IMR-90 (cell line): ENCODE measurements around the gene KAT7. TPM values are rescaled to one million over a fixed set of nuclear protein-coding genes. Genes with fewer than 3 reads are reported as not detected.

ENCODE experiments used
- ATAC-seq: fragments of 200-7000 bp; cut with Tn5 transposase; 2 replicates; pipeline ENCODE4 v1.9.1; 2020; ENCODE audit warnings: low read depth, mild to moderate bottlenecking, moderate library complexity
- BruUV-seq: library from RNA; stranded (reverse); fragments of 400-500 nt; replicated peaks from 2 replicates; lab custom pipeline; 2021; lab: Mats Ljungman, UMichigan
- CTCF ChIA-PET: fragments of 300-600 bp; formaldehyde crosslinking; extraction: SDS; loops from one replicate; lab custom pipeline; 2021; ENCODE audit warnings: antibody characterized with exemption; lab: Yijun Ruan, JAX
- POLR2A ChIA-PET: fragments of 300-600 bp; sonication (Branson Sonifier 250); formaldehyde crosslinking; loops from one replicate; lab custom pipeline; 2022; ENCODE audit warnings: antibody characterized with exemption; ENCODE audit not compliant: unreplicated experiment; lab: Charles Lee
- DNase-seq: peaks from one replicate; pipeline ENCODE4 v3.0.0; 2013
- H2AFZ ChIP-seq: replicated peaks from 2 replicates; pipeline ENCODE3; 2013; ENCODE audit warnings: low read length, mild to moderate bottlenecking; ENCODE audit not compliant: poor library complexity
- H2AK5ac ChIP-seq: 2 replicates; pipeline ENCODE4 v1.6.1; 2013; ENCODE audit warnings: low read depth, low read length, inconsistent platforms
- H2AK9ac ChIP-seq: replicated peaks from 2 replicates; pipeline ENCODE3; 2013; ENCODE audit warnings: mild to moderate bottlenecking, low read depth, low read length, moderate library complexity; ENCODE audit not compliant: poor library complexity
- H2BK120ac ChIP-seq: 2 replicates; pipeline ENCODE4 v1.6.1; 2013; ENCODE audit warnings: low read depth, low read length, inconsistent platforms
- H2BK15ac ChIP-seq: 3 replicates; pipeline ENCODE4 v1.6.1; 2013; ENCODE audit warnings: low read depth, low read length, inconsistent platforms
- H2BK20ac ChIP-seq: 2 replicates; pipeline ENCODE4 v1.6.1; 2013; ENCODE audit warnings: low read depth, mild to moderate bottlenecking, inconsistent platforms, low read length, moderate library complexity
- H2BK5ac ChIP-seq: 2 replicates; pipeline ENCODE4 v1.6.1; 2013; ENCODE audit warnings: mild to moderate bottlenecking, low read depth, low read length, inconsistent platforms; ENCODE audit not compliant: poor library complexity, severe bottlenecking
- H3K14ac ChIP-seq: replicated peaks from 2 replicates; pipeline ENCODE4 v1.6.1; 2013; ENCODE audit warnings: low read depth, low read length, inconsistent platforms
- H3K18ac ChIP-seq: 2 replicates; pipeline ENCODE4 v1.6.1; 2013; ENCODE audit warnings: low read depth, low read length, control low read depth
- H3K23ac ChIP-seq: 2 replicates; pipeline ENCODE4 v1.6.1; 2013; ENCODE audit warnings: low read depth, low read length, inconsistent platforms
- H3K27ac ChIP-seq: 2 replicates; pipeline ENCODE4 v1.5.1; 2013; ENCODE audit warnings: mild to moderate bottlenecking, control low read depth, low read length; ENCODE audit not compliant: insufficient read depth
- H3K27me3 ChIP-seq: 2 replicates; pipeline ENCODE4 v1.6.1; 2013; ENCODE audit warnings: low read length; ENCODE audit not compliant: control insufficient read depth, insufficient read depth
- H3K36me3 ChIP-seq: 2 replicates; pipeline ENCODE4 v1.6.1; 2013; ENCODE audit warnings: low read length, mixed read lengths; ENCODE audit not compliant: control insufficient read depth, insufficient read depth
- H3K4ac ChIP-seq: 2 replicates; pipeline ENCODE4 v1.6.1; 2013; ENCODE audit warnings: low read depth, low read length, inconsistent platforms
- H3K4me1 ChIP-seq: 2 replicates; pipeline ENCODE4 v1.6.1; 2013; ENCODE audit warnings: low read length, mixed read lengths; ENCODE audit not compliant: control insufficient read depth, insufficient read depth
- H3K4me2 ChIP-seq: 2 replicates; pipeline ENCODE4 v1.6.1; 2013; ENCODE audit warnings: low read depth, mild to moderate bottlenecking, control low read depth, low read length, moderate library complexity
- H3K4me3 ChIP-seq: 2 replicates; pipeline ENCODE4 v1.5.1; 2013; ENCODE audit warnings: low read depth, mild to moderate bottlenecking, control low read depth, low read length, moderate library complexity; ENCODE audit not compliant: insufficient read depth
- H3K56ac ChIP-seq: 2 replicates; pipeline ENCODE4 v1.6.1; 2013; ENCODE audit warnings: low read length, inconsistent platforms; ENCODE audit not compliant: insufficient read depth; ENCODE audit errors: extremely low read depth
- H3K79me1 ChIP-seq, 2 experiments: 2 replicates each; pipeline ENCODE4 v1.6.1; 2013; ENCODE audit warnings: low read length in 2 of 2, inconsistent platforms in 1 of 2, low read depth in 1 of 2
- H3K9ac ChIP-seq: 2 replicates; pipeline ENCODE4 v1.6.1; 2013; ENCODE audit warnings: low read depth, low read length, control low read depth
- H3K9me1 ChIP-seq: 2 replicates; pipeline ENCODE4 v1.6.1; 2013; ENCODE audit warnings: low read length, inconsistent platforms; ENCODE audit not compliant: insufficient read depth
- H3K9me3 ChIP-seq: 2 replicates; pipeline ENCODE4 v1.6.1; 2013; ENCODE audit warnings: low read length; ENCODE audit not compliant: control insufficient read depth, insufficient read depth
- H4K20me1 ChIP-seq: 2 replicates; pipeline ENCODE4 v1.6.1; 2013; ENCODE audit warnings: low read length, inconsistent platforms; ENCODE audit not compliant: insufficient read depth
- H4K5ac ChIP-seq: 2 replicates; pipeline ENCODE4 v1.6.1; 2013; ENCODE audit warnings: mild to moderate bottlenecking, low read depth, low read length, control low read depth
- H4K8ac ChIP-seq, 2 experiments: 2 replicates each; pipeline ENCODE4 v1.6.1; 2013; ENCODE audit warnings: low read depth in 2 of 2, low read length in 2 of 2, control low read depth in 1 of 2, inconsistent platforms in 1 of 2
- H4K91ac ChIP-seq: 2 replicates; pipeline ENCODE4 v1.6.1; 2013; ENCODE audit warnings: low read depth, low read length, inconsistent platforms; ENCODE audit not compliant: insufficient read depth
- BHLHE40 ChIP-seq: fragments of 150-350 bp; IDR thresholded peaks from 2 replicates; pipeline ENCODE4 v1.6.1; 2016; ENCODE audit warnings: mild to moderate bottlenecking, low read depth, low read length
- CEBPB ChIP-seq: IDR thresholded peaks from 2 replicates; pipeline ENCODE4 v1.6.1; 2012; ENCODE audit warnings: low read depth, low read length, improper control_type of control experiment
- CHD1 ChIP-seq: IDR thresholded peaks from 2 replicates; pipeline ENCODE4 v1.6.1; 2012; ENCODE audit warnings: low read depth, low read length, improper control_type of control experiment
- CTCF ChIP-seq: conservative IDR thresholded peaks from 2 replicates; pipeline ENCODE4 v1.5.1; 2012; ENCODE audit warnings: mild to moderate bottlenecking, low read depth, low read length, improper control_type of control experiment
- ELK1 ChIP-seq: fragments of 150-350 bp; IDR thresholded peaks from 2 replicates; pipeline ENCODE4 v1.6.1; 2016; ENCODE audit warnings: low read depth, mild to moderate bottlenecking, low read length, moderate library complexity, borderline replicate concordance
- FOS ChIP-seq: fragments of 150-350 bp; IDR thresholded peaks from 2 replicates; pipeline ENCODE4 v1.6.1; 2016; ENCODE audit warnings: low read depth, low read length
- MAFK ChIP-seq: IDR thresholded peaks from 2 replicates; pipeline ENCODE4 v1.6.1; 2012; ENCODE audit warnings: low read depth, low read length, improper control_type of control experiment
- MAZ ChIP-seq: IDR thresholded peaks from 2 replicates; pipeline ENCODE4 v1.6.1; 2012; ENCODE audit warnings: low read depth, mild to moderate bottlenecking, low read length, improper control_type of control experiment, moderate library complexity, borderline replicate concordance
- NFE2L2 ChIP-seq: fragments of 150-350 bp; IDR thresholded peaks from 2 replicates; pipeline ENCODE4 v1.6.1; 2016; ENCODE audit warnings: low read depth, mild to moderate bottlenecking, low read length
- POLR2A ChIP-seq: IDR thresholded peaks from 2 replicates; pipeline ENCODE4 v1.6.1; 2012; ENCODE audit warnings: mild to moderate bottlenecking, low read depth, low read length
- RAD21 ChIP-seq: IDR thresholded peaks from 2 replicates; pipeline ENCODE4 v1.6.1; 2012; ENCODE audit warnings: low read length, improper control_type of control experiment
- RCOR1 ChIP-seq: IDR thresholded peaks from 2 replicates; pipeline ENCODE4 v1.6.1; 2012; ENCODE audit warnings: mild to moderate bottlenecking, low read length, improper control_type of control experiment; ENCODE audit not compliant: insufficient replicate concordance
- RFX5 ChIP-seq: IDR thresholded peaks from 2 replicates; pipeline ENCODE4 v1.8.0; 2012; ENCODE audit warnings: low read depth, mild to moderate bottlenecking, low read length, moderate library complexity
- SMC3 ChIP-seq: fragments of 150-350 bp; IDR thresholded peaks from 2 replicates; pipeline ENCODE4 v1.6.1; 2016; ENCODE audit warnings: low read depth, mild to moderate bottlenecking, antibody characterized with exemption, low read length, moderate library complexity
- USF2 ChIP-seq: fragments of 150-350 bp; IDR thresholded peaks from 2 replicates; pipeline ENCODE4 v1.6.1; 2017; ENCODE audit warnings: mild to moderate bottlenecking, antibody characterized with exemption, low read length, low read depth
- WGBS, 2 experiments: methylation state at CpG; one replicate each; pipeline versions ENCODE4 v1.1.5 to v1.1.7; 2013; ENCODE audit warnings: missing lambda C conversion rate in 2 of 2; ENCODE audit not compliant: insufficient read length in 1 of 2; ENCODE audit errors: extremely low coverage in 2 of 2; 5-methylcytosine and 5-hydroxymethylcytosine counted together
- dilution Hi-C: fragments of 300-500 bp; cut with HindIII; formaldehyde crosslinking; loops from one replicate; pipeline ENCODE4 v1.14.3; 2018; ENCODE audit warnings: low sequenced_read_pairs; ENCODE audit not compliant: unreplicated experiment
- in situ Hi-C: fragments of 300-500 bp; cut with MboI; formaldehyde crosslinking; loops from 3 replicates; pipeline ENCODE4 v1.14.3; 2019; ENCODE audit warnings: low sequenced_read_pairs, inconsistent platforms, mixed read lengths
- intact Hi-C: fragments of 100-400 bp; cut with micrococcal nuclease; formaldehyde crosslinking; loops from 2 replicates; pipeline ENCODE4 v1.10.0; 2022
- polyA plus RNA-seq, 3 experiments: library from polyadenylated mRNA; depleted of rRNA; stranded (reverse); fragments of >200 nt; gene quantifications; 2 replicates each; pipeline ENCODE4 v1.2.3, GENCODE V29; 2012; ENCODE audit warnings: low replicate concordance in 1 of 3
- total RNA-seq: library from RNA; depleted of rRNA; stranded (reverse); fragments of >200 nt; gene quantifications from 2 replicates; pipeline ENCODE4 v1.2.3, GENCODE V29; 2012

The KAT7 gene
- total and polyA plus RNA-seq, 2 of the 4 experiments (the other 2 are of a cell fraction), result 16.9 to 21.9 TPM

GRCh38 chr17:49843774-49844350 lies 55.4 kb downstream of the KAT7 start:
- intact Hi-C loops (no loop called here), dilution Hi-C loops (no loop called here), in situ Hi-C loops (no loop called here)
- 33% methylated on average over 1 of the region's 6 CpGs; no CpG with 5 or more reads in 1 of the 2 experiments for WGBS, 2 experiments
- peaks cover 6% of the 10 kb centered on the region; the same call in 1 of the 2 replicates for H3K4me1 ChIP-seq
- H3K18ac ChIP-seq, result no peak overlapping the region
- no peak overlapping the region for H2BK15ac ChIP-seq
- no peak for DNase-seq
- no peaks in the 10 kb centered on the region for H3K79me1 ChIP-seq
- 0 out of 2 replicates have a peak, but pooled peaks have one; percentile 38 for ATAC-seq
- BruUV-seq, result no TSS peak
- H2AK9ac ChIP-seq, result no peak overlapping the region
- H3K36me3 ChIP-seq, result no peaks in the 10 kb centered on the region
- peaks cover 7% of the 10 kb centered on the region for H3K9me1 ChIP-seq
- H4K91ac ChIP-seq, result no peak overlapping the region
- H2AFZ ChIP-seq, result no peak overlapping the region
- H3K9ac ChIP-seq, result no peak overlapping the region
- no peak for TF ChIP-seq BHLHE40
- no peak for TF ChIP-seq NFE2L2
- no peak for TF ChIP-seq ELK1
- no peak for TF ChIP-seq USF2
- TF ChIP-seq MAFK, result no peak
- no peak for TF ChIP-seq FOS
- no peak for TF ChIP-seq POLR2A
- TF ChIP-seq CEBPB, result no peak
- TF ChIP-seq SMC3, result peak; percentile 22; the same call in 1 of the 2 replicates
- peak; percentile 37 for TF ChIP-seq CTCF
- no peak for TF ChIP-seq RFX5
- no peak for TF ChIP-seq MAZ
- TF ChIP-seq CHD1, result no peak
- peak; percentile 25; the same call in 1 of the 2 replicates for TF ChIP-seq RAD21
- no peak for TF ChIP-seq RCOR1
- ChIA-PET CTCF (no interaction called here), POLR2A (no interaction called here)
- H3K14ac ChIP-seq, result no peak overlapping the region
- H3K4ac ChIP-seq, result no peak overlapping the region
- no peak overlapping the region for H3K4me3 ChIP-seq
- H2BK120ac ChIP-seq, result no peak overlapping the region
- H4K20me1 ChIP-seq, result no peaks in the 10 kb centered on the region
- H3K4me2 ChIP-seq, result no peak overlapping the region
- no peaks in the 10 kb centered on the region for H3K9me3 ChIP-seq
- H2AK5ac ChIP-seq, result no peak overlapping the region
- no peaks in the 10 kb centered on the region for H3K27me3 ChIP-seq
- no peak overlapping the region for H4K8ac ChIP-seq
- no peak overlapping the region for H4K5ac ChIP-seq
- H3K27ac ChIP-seq, result no peak overlapping the region
- H3K56ac ChIP-seq, result no peak overlapping the region
- no peak overlapping the region for H2BK20ac ChIP-seq
- no peak overlapping the region for H2BK5ac ChIP-seq
- no peak overlapping the region for H3K23ac ChIP-seq
